Transverse colon (tissue), 4 donors: Measurements from ENCODE around the gene SP140. TPM values are rescaled to one million over a fixed set of nuclear protein-coding genes. Genes with fewer than 3 reads are reported as not detected.

ENCODE experiments used
- DNase-seq: peaks from one replicate; pipeline ENCODE4 v3.0.0-alpha.2; 2019
- H3K27ac ChIP-seq, 4 donors: fragments of 200-600 bp; sonication (generic); 2 replicates each; pipeline ENCODE4 v1.5.1; 2016 to 2018; ENCODE audit warnings: inconsistent platforms in 4 of 4
- H3K27me3 ChIP-seq: fragments of 200-600 bp; sonication (generic); 2 replicates; pipeline ENCODE4 v1.5.1; 2017; ENCODE audit warnings: inconsistent platforms
- H3K36me3 ChIP-seq, 4 donors: fragments of 200-600 bp; sonication (generic); 2 replicates each; pipeline ENCODE4 v1.5.1; 2017 to 2019; ENCODE audit warnings: inconsistent platforms in 4 of 4
- H3K4me1 ChIP-seq, 4 donors: fragments of 200-600 bp; sonication (generic); 2 replicates each; pipeline ENCODE4 v1.5.1; 2017 to 2020; ENCODE audit warnings: inconsistent platforms in 4 of 4
- H3K4me3 ChIP-seq, 4 donors: fragments of 200-600 bp; sonication (generic); 1 replicate in 1 of 4; 2 replicates in 3 of 4; pipeline versions ENCODE4 v1.5.1 to v1.6.1; 2017 to 2019; ENCODE audit warnings: inconsistent platforms in 4 of 4
- H3K9me3 ChIP-seq, 2 donors: fragments of 200-600 bp; sonication (generic); 2 replicates each; pipeline ENCODE4 v1.5.1; 2017 to 2019; ENCODE audit warnings: inconsistent platforms in 2 of 2
- CTCF ChIP-seq, 5 experiments: fragments of 200-600 bp in 3 of 5; fragments of 450-650 bp in 2 of 5; sonication (generic) in 3 of 5; IDR thresholded peaks; 1 replicate in 2 of 5; 2 replicates in 3 of 5; pipeline ENCODE4 v1.5.1; 2016 to 2017; ENCODE audit warnings: antibody characterized with exemption in 5 of 5, inconsistent platforms in 3 of 5, mild to moderate bottlenecking in 2 of 5, moderate library complexity in 1 of 5
- EP300 ChIP-seq: sonication (generic); formaldehyde crosslinking; IDR thresholded peaks from one replicate; pipeline ENCODE4 v1.6.1; 2017; ENCODE audit warnings: antibody characterized with exemption, low read depth
- POLR2A ChIP-seq: fragments of 450-650 bp; IDR thresholded peaks from one replicate; pipeline ENCODE4 v1.6.1; 2016; ENCODE audit warnings: antibody characterized with exemption, mild to moderate bottlenecking, moderate library complexity
- POLR2AphosphoS5 ChIP-seq, 3 donors: sonication (generic); formaldehyde crosslinking; IDR thresholded peaks; one replicate each; pipeline ENCODE4 v1.6.1; 2016; ENCODE audit warnings: antibody characterized with exemption in 3 of 3
- WGBS, 2 donors: methylation state at CpG; one replicate each; pipeline ENCODE4 v1.1.5; 2018; ENCODE audit warnings: low coverage in 1 of 2; 5-methylcytosine and 5-hydroxymethylcytosine counted together
- in situ Hi-C, 4 donors: fragments of 200-750 bp; cut with MboI; loops; one replicate each; pipeline versions ENCODE4 v1.15.0 to v1.15.1; 2017; ENCODE audit warnings: low sequenced_read_pairs in 3 of 4, low pct_ligation_motif_present in 1 of 4, low pct_unique_long_range_greater_than_20kb in 1 of 4
- intact Hi-C: fragments of 100-400 bp; cut with DNase I; formaldehyde crosslinking; loops from one replicate; pipeline ENCODE4 v1.15.1; 2023; ENCODE audit warnings: low total_unique reads
- total RNA-seq, 4 donors: library from RNA; depleted of rRNA; stranded (reverse); fragments of >200 nt; gene quantifications; one replicate each; pipeline ENCODE4 v1.1.0, GENCODE V29; 2016

The SP140 gene
- 10 to 100 TPM in 1 of 4 donors, 1 to 10 TPM in 3; 2.6 to 12.7 (median 7.3) TPM for total RNA-seq

GRCh38 chr2:230225486-230225885 lies at the start of gene SP140:
Gene SP140, plus strand, starts transcription at chr2:230225736. Its CDS starts 109 bp downstream, at chr2:230225845.
- DNase-seq, result peak; percentile 73
- TF ChIP-seq CTCF (IDR thresholded peaks at IDR 0.05) (no peak), POLR2AphosphoS5 (IDR thresholded peaks at IDR 0.05) (peak in 2 of 3 donors; percentile 69 to 80), POLR2A (peak; percentile 53), EP300 (no peak)

GRCh38 chr2:230176996-230177395 lies 48.5 kb upstream of the SP140 start:
- in situ Hi-C loops, result no loop called here
- TF ChIP-seq POLR2AphosphoS5 (IDR thresholded peaks at IDR 0.05) (no peak), POLR2A (no peak), CTCF (IDR thresholded peaks at IDR 0.05) (no peak)
- intact Hi-C loops, result no loop called here
- Histone ChIP-seq H3K4me1 (no peaks in the 10 kb centered on the region), H3K4me3 (no peak overlapping the region), H3K27ac (no peak overlapping the region), H3K27me3 (no peaks in the 10 kb centered on the region), H3K9me3 (no peaks in the 10 kb centered on the region), H3K36me3 (peaks cover 0 to 19% (median 4%) of the 10 kb centered on the region in 4 donors)
- DNase-seq, result no peak
- WGBS, 2 donors, result 73 to 87% methylated on average over 3 of the region's 3 CpGs

More at GRCh38 chr2:230225486-230225885, at the start of gene SP140:
- Histone ChIP-seq H3K9me3 (no peaks in the 10 kb centered on the region), H3K27me3 (no peaks in the 10 kb centered on the region), H3K36me3 (no peaks in the 10 kb centered on the region), H3K4me1 (peaks cover 0 to 3% (median 2%) of the 10 kb centered on the region in 4 donors), H3K4me3 (peak within 1 kb of the TSS in 3 of 4 donors; percentile 0 to 37 (median 8)), H3K27ac (peak within 1 kb of the TSS; percentile 50 to 70 (median 63))
- intact Hi-C loops (no loop called here), in situ Hi-C loops (no loop called here)
- WGBS, 2 donors, result 51 to 86% methylated on average over 8 of the region's 8 CpGs

GRCh38 chr2:230178546-230179485 lies 46.7 kb upstream of the SP140 start:
- H3K27me3 ChIP-seq, result no peaks in the 10 kb centered on the region
- in situ Hi-C loops (no loop called here), intact Hi-C loops (no loop called here)
- H3K36me3 ChIP-seq, result peaks cover 0 to 32% (median 4%) of the 10 kb centered on the region in 4 donors
- WGBS, 2 donors, result 83 to 87% methylated on average over 5 to 7 of the region's 7 CpGs
- H3K4me3 ChIP-seq, result no peak overlapping the region
- H3K4me1 ChIP-seq, result no peaks in the 10 kb centered on the region
- no peaks in the 10 kb centered on the region for H3K9me3 ChIP-seq
- no peak for TF ChIP-seq CTCF (IDR thresholded peaks at IDR 0.05)
- H3K27ac ChIP-seq, result no peak overlapping the region
- DNase-seq, result no peak

- no peaks in the 10 kb centered on the region for H3K27me3 ChIP-seq
- H3K4me3 ChIP-seq, result no peak overlapping the region
- WGBS, 2 donors, result 89% methylated on average over 7 of the region's 7 CpGs; no CpG with 5 or more reads in 1 of the 2 donors
- no peak for DNase-seq
- TF ChIP-seq POLR2A, result no peak
- no peak for TF ChIP-seq CTCF (IDR thresholded peaks at IDR 0.05)
- TF ChIP-seq EP300, result no peak
- TF ChIP-seq POLR2AphosphoS5 (IDR thresholded peaks at IDR 0.05), result no peak
- H3K9me3 ChIP-seq, result no peaks in the 10 kb centered on the region
- no peaks in the 10 kb centered on the region for H3K4me1 ChIP-seq
- intact Hi-C loops, result no loop called here
- peaks cover 0 to 32% (median 4%) of the 10 kb centered on the region in 4 donors for H3K36me3 ChIP-seq
- in situ Hi-C loops, result no loop called here
- no peak overlapping the region for H3K27ac ChIP-seq
Observed at GRCh38 chr2:230179907-230180306, 45.6 kb upstream of the SP140 start.
